GM18505 (cell line): Measurements from ENCODE around the gene PIEZO1.
"Not testable (repeated sequence)": the region's sequence is repeated elsewhere in the genome, so short reads cannot be mapped to it uniquely, and the experiment has no call there.

Source experiments
- ATAC-seq: cut with Tn5 transposase; IDR thresholded peaks from one replicate; pipeline ENCODE4 v1.9.1; 2021; ENCODE audit not compliant: unreplicated experiment
- POLR2A ChIP-seq: IDR thresholded peaks from 4 replicates; pipeline ENCODE4 v1.6.1; 2011; ENCODE audit warnings: borderline replicate concordance; ENCODE audit not compliant: insufficient read depth, insufficient read length; ENCODE audit errors: extremely low read depth

Gene PIEZO1

GRCh38 chr16:88778541-88779065 lies 6.4 kb downstream of the PIEZO1 start:
- no peak for ATAC-seq
- TF ChIP-seq POLR2A: no peak

- no peak for ATAC-seq
- TF ChIP-seq POLR2A: no peak
These were observed 6.8 kb downstream of the PIEZO1 start for GRCh38 chr16:88778271-88778525.

- ATAC-seq: no peak
- no peak for TF ChIP-seq POLR2A
These were observed 7.3 kb downstream of the PIEZO1 start for GRCh38 chr16:88777471-88778270.

- no peak for ATAC-seq
- TF ChIP-seq POLR2A: no peak
These were observed 9.2 kb downstream of the PIEZO1 start for GRCh38 chr16:88775825-88776224.

GRCh38 chr16:88774544-88775393 lies 10.3 kb downstream of the PIEZO1 start:
- no peak for ATAC-seq
- no peak for TF ChIP-seq POLR2A

- no peak for ATAC-seq
- TF ChIP-seq POLR2A: no peak
These were observed 11.2 kb downstream of the PIEZO1 start for GRCh38 chr16:88773812-88774291.

- TF ChIP-seq POLR2A: no peak
- ATAC-seq: no peak
These were observed 11.9 kb downstream of the PIEZO1 start for GRCh38 chr16:88772871-88773811.

- ATAC-seq: not testable (repeated sequence)
These were observed 13.2 kb downstream of the PIEZO1 start for GRCh38 chr16:88771781-88772180.

GRCh38 chr16:88771294-88771772 lies 13.7 kb downstream of the PIEZO1 start:
- TF ChIP-seq POLR2A: no peak
- ATAC-seq: no peak

- no peak for ATAC-seq
- TF ChIP-seq POLR2A: no peak
These were observed 14.3 kb downstream of the PIEZO1 start for GRCh38 chr16:88770461-88771293.

- no peak for ATAC-seq
- no peak for TF ChIP-seq POLR2A
These were observed 15.2 kb downstream of the PIEZO1 start for GRCh38 chr16:88769617-88770460.
